DMS79 treated with DMSO at 0.1 percent for 48 hours (cell line): Measurements from ENCODE around the gene CD300LB.

ENCODE experiments used
- DNase-seq: peaks from one replicate; lab custom pipeline; 2025; lab: John Stamatoyannopoulos, UW

Gene CD300LB

DNA sequence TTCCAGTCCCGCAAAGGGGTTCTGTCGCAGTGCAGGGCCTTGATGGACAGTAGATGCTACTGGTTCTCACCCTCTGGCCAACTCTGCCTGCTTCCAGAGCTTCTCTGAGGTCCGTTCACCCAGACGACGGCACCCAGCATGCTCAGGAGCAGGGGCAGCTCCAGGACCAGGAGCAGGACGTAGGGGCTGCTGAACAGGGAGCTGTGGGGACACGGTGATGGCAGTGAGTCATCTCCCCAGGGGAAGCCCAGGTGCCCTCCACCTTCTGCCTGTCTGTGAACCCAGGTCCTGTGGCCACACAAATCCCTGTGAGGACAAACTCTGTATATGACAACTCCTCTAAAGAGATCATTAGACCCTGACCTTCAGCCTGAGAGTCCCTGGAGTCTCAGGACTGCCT, 18.1 kb upstream of the CD300LB start:
- DNase-seq, result no peak

- no peak for DNase-seq
These were observed 16.5 kb upstream of the CD300LB start for GRCh38 chr17:74547736-74548135.

GRCh38 chr17:74547264-74547663, 16.0 kb upstream of the CD300LB start:
- no peak for DNase-seq

DNA sequence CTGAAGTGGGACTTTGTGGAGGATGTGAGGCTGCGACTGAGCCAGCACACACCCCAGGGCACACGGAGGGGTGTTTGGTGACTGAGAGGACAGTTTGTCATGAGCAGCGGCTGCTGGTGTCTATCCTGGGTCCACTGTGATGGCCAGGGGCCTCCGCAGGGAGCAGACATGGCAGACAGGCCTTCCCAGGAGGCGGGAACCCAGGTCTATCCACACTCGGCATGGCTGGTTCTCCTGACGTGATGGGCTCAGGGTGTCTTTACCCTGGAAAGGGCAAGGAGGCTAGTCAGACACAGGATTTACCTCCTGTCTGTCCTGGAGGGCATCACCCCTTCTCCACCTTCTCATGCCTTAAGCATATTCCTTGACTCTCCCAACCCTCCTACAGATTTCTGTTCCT, 15.3 kb upstream of the CD300LB start:
- DNase-seq, result no peak

DNA sequence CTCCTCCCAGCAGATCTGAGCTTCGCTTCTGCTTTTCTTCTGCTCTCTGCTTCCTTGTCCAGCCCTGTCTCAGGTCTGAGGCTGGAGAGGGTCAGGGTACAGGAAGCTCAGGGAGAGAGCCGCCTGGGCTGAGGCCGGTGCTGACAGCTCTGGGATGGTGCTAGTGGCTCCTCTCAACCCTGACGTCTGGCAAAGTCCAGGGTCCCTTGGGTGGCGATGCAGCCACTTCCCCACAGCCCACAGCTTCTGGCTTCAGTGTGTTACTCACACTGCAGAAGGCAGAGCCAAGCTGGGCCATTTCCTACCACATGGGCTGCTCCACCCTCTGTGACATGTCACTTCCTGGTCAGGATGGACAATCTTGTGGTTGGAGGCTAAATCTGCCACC, 14.6 kb upstream of the CD300LB start, which contains the start of gene CD300C:
CD300C (minus strand) TSS at position 273 of the 388 bp plus-strand sequence. CDS start 333 bp downstream, outside the sequence.
- no peak for DNase-seq

DNA sequence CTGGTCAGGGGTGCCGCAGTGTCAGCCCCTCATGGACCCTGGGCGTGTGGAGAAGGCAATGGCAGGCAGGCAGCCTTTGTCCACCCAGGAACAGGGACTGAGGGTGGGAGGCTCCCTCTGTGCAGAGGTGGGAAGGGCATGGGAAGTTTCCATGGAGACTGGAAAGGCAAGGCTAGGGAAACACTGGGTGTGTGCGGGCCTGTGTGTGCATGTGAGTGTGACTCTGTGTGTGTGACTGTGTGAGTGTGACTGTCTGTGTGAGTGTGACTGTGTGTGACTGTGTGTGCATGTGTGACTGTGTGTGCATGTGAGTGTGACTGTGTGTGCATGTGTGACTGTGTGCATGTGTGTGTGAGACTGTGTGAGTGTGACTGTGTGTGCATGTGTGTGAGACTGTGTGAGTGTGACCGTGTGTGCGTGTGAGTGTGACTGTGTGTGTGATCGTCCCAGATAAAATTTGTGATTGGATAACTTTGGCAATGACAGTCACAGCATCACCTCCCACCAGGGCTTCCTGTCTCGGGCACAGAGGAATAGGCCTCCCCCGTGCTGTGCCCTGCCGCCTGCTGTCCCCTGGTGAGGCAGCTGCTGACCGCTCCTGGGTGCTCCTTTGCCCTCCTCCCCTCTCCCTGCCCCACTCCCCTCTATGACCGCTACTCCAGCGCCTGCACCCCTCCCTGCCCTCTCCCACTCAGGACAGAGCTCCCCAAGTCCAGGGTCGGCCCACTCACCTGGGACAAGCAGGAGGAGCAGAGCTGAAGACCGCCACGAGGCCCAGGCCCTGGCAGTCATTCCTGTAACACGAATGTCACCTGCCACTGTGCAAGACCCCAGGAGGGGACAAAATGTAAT, 13.9 kb upstream of the CD300LB start:
- no peak for DNase-seq

- DNase-seq, result no peak
These were observed 12.9 kb upstream of the CD300LB start for GRCh38 chr17:74543891-74544760.

DNA sequence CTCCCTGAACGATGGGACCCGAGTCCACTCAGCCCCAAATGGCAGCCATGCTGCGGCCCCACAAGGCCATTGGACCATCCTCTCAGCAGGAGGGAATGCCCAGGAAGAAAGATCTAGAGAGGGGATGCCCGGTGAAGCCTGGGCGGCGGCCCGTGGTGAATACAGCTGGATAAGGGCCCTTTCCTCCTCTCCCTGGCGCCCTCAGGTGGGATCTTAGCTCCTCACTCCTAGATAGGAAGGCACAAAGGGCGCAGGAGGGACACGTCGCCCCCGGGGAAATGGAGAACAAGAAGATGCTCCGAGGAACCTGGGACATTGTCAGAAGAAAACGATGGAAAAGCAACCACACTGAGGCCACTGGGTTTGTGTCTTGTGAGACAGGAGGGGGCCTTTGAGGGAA, 12.1 kb upstream of the CD300LB start:
- no peak for DNase-seq

DNA sequence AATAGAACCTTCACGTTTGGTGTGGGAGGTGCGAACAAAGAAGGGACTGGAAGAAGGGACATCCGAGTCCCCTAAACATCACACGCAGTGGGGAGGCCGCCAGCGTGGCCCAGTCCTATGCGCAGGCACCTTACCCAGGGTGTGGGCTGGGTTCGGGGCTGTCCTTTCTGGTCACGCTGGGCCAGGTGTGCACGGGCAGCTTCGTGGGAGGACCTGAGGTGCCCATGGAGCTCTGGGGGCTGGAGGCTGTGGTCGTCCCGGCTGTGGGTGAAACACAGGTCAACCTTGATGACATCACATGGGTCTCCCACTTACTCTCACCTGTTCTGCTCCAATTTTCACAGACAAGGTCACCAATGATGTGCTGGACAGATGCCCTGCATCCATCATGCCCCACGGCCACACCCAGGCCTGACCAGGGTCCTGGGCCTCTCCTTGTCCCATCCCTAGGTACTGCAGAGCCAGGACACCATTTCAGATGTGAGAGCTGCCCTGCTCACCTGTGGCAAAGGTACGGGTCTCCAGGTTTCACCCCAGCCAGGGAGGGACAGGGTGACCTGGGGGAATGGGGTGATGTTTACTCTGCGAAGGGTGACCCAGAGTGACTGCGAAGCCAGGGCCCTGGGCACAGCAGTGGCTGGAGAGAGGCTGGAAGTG, 11.6 kb upstream of the CD300LB start:
- DNase-seq, result no peak

GRCh38 chr17:74542166-74542565, 10.9 kb upstream of the CD300LB start:
- DNase-seq, result no peak

DNA sequence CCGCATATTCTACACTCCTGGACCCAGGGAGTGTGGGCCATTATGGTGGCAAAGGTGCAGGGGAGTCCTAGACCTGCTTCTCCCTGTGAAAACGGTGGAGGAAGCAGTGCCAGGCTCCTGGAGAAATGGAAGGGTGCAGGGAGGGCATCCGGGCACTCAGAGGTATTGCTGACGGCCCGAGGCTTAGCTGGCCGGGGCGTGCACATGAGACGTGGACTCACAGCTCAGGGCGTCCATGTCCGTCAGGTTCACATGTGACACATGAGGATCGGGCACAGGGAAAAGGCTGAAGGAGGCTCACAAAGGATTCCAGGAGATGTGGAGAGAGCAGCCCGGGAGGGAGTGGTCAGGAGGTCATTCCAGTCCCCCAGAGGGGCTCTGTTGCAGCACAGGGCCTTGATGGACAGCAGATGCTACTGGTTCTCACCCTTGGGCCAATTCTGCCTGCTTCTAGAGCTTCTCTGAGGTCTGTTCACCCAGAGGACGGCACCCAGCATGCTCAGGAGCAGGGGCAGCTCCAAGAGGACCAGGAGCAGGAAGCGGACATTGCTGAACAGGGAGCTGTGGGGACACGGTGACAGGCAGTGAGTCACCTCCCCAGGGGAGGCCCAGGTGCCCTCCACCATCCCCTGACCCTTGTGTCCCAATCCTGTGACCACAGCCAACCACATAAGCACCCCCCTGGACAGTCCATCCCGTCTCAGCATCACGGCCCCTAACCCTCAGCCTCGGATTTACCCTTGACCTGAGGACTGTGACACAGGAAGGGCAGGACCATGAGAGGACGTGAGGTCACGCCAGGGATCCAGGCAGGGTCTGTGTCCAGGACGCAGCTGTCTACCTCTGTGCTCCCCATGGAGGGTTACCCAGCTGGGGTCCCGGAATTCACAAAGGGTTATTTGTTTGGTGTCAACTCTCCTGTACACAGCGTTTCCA, 10.2 kb upstream of the CD300LB start:
- no peak for DNase-seq

- no peak for DNase-seq
These were observed 8.1 kb upstream of the CD300LB start for GRCh38 chr17:74539281-74539820.

- DNase-seq, result no peak
These were observed 5.6 kb upstream of the CD300LB start for GRCh38 chr17:74536890-74537289.

- DNase-seq, result no peak
These were observed 840 bp upstream of the CD300LB start for GRCh38 chr17:74532115-74532514.

DNA sequence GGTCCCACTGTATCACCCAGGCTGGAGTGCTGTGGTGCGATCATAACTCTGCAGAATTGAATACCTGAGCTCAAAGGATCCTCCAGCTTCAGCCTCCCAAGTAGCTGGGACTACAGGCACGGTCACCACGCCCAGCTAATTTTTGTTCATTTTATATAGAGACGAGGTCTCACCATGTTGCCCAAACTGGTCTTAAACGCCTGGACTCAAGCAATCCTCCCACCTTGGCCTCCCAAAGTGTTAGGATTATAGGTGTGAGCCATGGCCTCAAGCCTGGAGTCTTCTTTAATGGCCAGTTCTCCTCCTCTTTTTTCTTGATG, 484 bp downstream of the CD300LB start:
- DNase-seq, result no peak

DNA sequence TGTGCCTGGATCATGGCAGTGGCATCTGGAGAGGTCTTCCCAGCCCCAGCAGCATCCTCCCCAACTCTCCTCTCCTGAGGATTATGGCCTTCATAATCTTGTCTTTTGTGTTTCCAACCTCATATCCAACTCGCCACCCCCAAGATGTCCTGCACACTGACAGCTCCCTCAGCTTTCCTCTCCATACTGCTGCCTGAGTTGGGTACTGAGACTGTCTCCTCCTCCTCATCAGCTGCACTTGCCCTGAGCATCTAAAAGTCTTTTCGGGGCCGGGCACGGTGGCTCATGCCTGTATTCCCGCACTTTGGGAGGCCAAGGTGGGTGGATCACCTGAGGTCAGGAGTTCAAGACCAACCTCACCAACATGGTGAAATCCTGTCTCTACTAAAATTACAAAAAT, 2.0 kb downstream of the CD300LB start:
- no peak for DNase-seq

- DNase-seq, result no peak
These were observed 2.6 kb downstream of the CD300LB start for GRCh38 chr17:74528491-74529199.

DNA sequence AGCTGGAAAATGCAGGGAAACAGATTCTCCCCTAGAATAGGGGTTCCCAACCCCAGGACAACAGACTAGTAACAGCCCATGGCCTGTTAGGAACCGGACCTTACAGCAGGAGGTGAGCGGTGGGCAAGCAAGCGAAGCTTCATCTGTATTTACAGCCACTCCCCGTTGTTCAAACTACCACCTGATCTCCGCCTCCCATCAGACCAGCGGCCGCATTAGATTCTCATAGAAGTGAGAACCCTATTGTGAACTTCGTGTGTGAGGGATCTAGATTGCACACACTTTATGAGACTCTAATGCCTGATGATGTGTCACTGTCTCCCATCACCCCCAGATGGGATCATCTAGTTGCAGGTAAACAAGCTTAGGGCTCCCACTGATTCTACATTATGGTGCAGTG, 3.5 kb downstream of the CD300LB start:
- no peak for DNase-seq

DNA sequence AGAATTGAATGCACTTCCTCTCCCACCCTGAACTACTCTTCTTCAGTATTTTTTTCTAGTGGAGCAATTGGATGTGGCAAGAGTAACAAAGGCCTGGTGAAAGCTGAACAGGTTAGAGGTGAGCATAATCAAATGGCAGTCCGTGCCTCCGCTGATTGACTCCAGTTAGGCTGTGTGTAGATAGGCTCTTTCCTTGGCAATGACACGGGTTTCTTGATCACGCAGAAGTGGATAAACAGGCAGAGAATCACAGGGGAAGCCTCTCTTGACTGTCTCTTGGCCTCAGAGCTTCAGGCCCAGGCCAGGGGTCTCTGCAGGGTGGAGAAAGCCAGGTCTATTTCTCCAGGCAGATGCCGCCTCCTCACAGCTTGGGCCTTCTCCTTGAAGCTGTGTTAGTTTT, 4.2 kb downstream of the CD300LB start:
- DNase-seq, result no peak

DNA sequence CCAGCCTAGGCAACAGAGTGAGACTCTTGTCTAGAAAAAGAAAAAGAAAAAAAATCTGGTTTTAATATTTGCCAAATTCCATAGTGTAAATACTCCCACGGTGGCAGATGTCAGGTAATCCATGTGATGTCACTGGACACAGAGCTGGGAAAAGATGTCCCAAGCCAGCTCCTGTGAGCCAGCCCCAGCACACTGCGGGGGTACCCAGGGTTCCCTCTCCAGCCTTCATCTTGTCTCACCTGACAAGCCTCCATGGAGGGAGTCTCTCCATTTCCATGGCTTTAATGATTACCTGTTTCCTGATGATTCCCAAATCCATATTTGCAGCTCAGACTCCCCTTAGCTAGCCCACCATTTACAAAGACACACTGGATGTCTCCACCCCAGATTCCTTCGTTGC, 4.6 kb downstream of the CD300LB start:
- no peak for DNase-seq
